GM10847 (cell line): ENCODE measurements around the gene IRF6.

Experiments used
- POLR2A ChIP-seq: IDR thresholded peaks from 2 replicates; pipeline ENCODE4 v1.6.1; 2011; ENCODE audit not compliant: insufficient read length; ENCODE audit errors: extremely low read depth

The IRF6 gene

GRCh38 chr1:209830722-209831121 lies 24.8 kb upstream of the IRF6 start:
- no peak for TF ChIP-seq POLR2A

- no peak for TF ChIP-seq POLR2A
Measured at GRCh38 chr1:209829716-209830115, 23.8 kb upstream of the IRF6 start.

- peak; percentile 37 for TF ChIP-seq POLR2A
Measured at GRCh38 chr1:209827384-209828262, 21.7 kb upstream of the IRF6 start, which contains the start of gene UTP25. UTP25 (plus strand) TSS chr1:209827972; CDS start chr1:209828064, 92 bp downstream.

- no peak for TF ChIP-seq POLR2A
Measured at GRCh38 chr1:209825591-209826434, 19.9 kb upstream of the IRF6 start.

- TF ChIP-seq POLR2A = no peak
Measured at GRCh38 chr1:209823143-209824041, 17.4 kb upstream of the IRF6 start.

- no peak for TF ChIP-seq POLR2A
Measured at GRCh38 chr1:209822706-209823105, 16.8 kb upstream of the IRF6 start.

GRCh38 chr1:209820986-209821385 lies 15.0 kb upstream of the IRF6 start:
- TF ChIP-seq POLR2A = no peak

- TF ChIP-seq POLR2A = no peak
Measured at GRCh38 chr1:209819058-209819457, 13.1 kb upstream of the IRF6 start.

GRCh38 chr1:209817691-209818090 lies 11.7 kb upstream of the IRF6 start:
- TF ChIP-seq POLR2A = no peak

GRCh38 chr1:209816923-209817322 lies 11.0 kb upstream of the IRF6 start:
- no peak for TF ChIP-seq POLR2A

GRCh38 chr1:209815931-209816341 lies 10.0 kb upstream of the IRF6 start:
- TF ChIP-seq POLR2A = no peak

- TF ChIP-seq POLR2A = no peak
Measured at GRCh38 chr1:209815490-209815889, 9.5 kb upstream of the IRF6 start.

GRCh38 chr1:209813902-209814301 lies 8.0 kb upstream of the IRF6 start:
- no peak for TF ChIP-seq POLR2A

- TF ChIP-seq POLR2A = no peak
Measured at GRCh38 chr1:209810783-209811182, 4.8 kb upstream of the IRF6 start.

- TF ChIP-seq POLR2A = no peak
Measured at GRCh38 chr1:209809611-209810010, 3.7 kb upstream of the IRF6 start.

GRCh38 chr1:209808059-209808581 lies 2.2 kb upstream of the IRF6 start:
- TF ChIP-seq POLR2A = no peak
